ENCODE data around the gene BPHL. TPM values are rescaled to one million over a fixed set of nuclear protein-coding genes. Genes with fewer than 3 reads are reported as not detected.
A peak's percentile ranks its signal among the peaks of the same experiment; 100 is the strongest.

The BPHL gene
- total RNA-seq, 1 experiment from 2014 or later: 36.3 TPM

DNA sequence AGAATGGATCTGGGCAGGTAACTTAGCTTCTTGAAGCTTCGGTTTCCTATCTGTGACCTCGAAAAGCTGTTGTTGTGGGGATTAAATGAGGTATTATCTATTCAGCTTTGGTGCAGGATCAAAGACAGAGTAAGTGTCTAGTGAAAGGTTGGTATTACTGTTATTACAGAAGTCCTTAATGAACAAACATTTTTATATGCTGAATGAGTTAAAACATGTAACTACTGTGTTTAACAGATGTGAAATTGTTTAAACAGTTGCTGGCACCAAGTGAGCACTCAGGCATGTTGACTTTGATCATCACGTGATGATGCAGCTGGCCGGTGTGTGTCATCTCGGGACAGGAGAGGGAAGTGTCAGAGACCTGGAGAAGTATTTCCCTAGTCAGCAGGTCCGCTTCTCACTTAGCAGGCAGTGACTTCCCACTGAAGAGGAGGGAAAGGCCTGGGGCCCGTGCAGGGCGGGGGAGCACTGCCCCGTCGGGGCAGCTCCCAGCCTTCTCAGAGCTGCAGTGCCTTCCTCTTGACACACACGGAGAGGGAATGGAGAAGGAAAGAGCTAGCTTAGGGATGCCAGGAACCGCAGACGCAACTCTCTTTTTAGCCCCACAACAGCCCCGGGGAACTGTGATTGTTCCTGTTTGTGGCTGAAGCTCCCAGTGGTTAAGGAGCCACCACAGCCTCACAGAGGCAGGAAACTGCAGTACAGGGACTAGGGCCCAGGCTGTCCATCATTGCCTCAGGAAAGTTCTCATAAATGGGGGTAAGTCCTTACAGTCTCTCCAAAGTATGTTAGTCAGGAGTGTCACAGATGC is 20.8 kb downstream of the BPHL start:
- CTCF ChIA-PET: no interaction called here
- in situ Hi-C loops (cut with HindIII; ENCODE audit: low pct_unique_long_range_greater_than_20kb, low sequenced_read_pairs) (no loop called here), intact Hi-C loops (cut with micrococcal nuclease; ENCODE audit: unreplicated experiment) (no loop called here)
- peak; percentile 42; the same call in 1 of the 2 replicates for ATAC-seq
- no peak overlapping the region for H3K27ac ChIP-seq (ENCODE audit: low read length)
- H3K36me3 ChIP-seq (ENCODE audit: control insufficient read depth, insufficient read depth, low read length): no peaks in the 10 kb centered on the region; the same call in none of the 2 replicates
- TSS peak; percentile 30 for BruUV-seq (replicated peaks)
- no peak for DNase-seq (ENCODE audit: low read depth, low spot score)
- POLR2A ChIA-PET: no interaction called here
- H3K4me1 ChIP-seq (ENCODE audit: control insufficient read depth, insufficient read depth, low read length): no peaks in the 10 kb centered on the region
- no peak overlapping the region for H3K4me3 ChIP-seq (ENCODE audit: low read depth in 2 of 2, low read length in 2 of 2)
- no peaks in the 10 kb centered on the region for H3K9me3 ChIP-seq (ENCODE audit: control insufficient read depth, insufficient read depth, low read depth, low read length)
- TF ChIP-seq CTCF (IDR thresholded peaks at IDR 0.05) (no peak), TCF7L2 (IDR thresholded peaks at IDR 0.05; ENCODE audit: low read depth, low read length) (no peak), SIN3A (IDR thresholded peaks at IDR 0.05; ENCODE audit: borderline replicate concordance, insufficient read depth, low read depth, low read length) (no peak), POLR2AphosphoS5 (IDR thresholded peaks at IDR 0.05; ENCODE audit: low read depth, low read length) (no peak)
- TF ChIP-seq, protein P1, sequence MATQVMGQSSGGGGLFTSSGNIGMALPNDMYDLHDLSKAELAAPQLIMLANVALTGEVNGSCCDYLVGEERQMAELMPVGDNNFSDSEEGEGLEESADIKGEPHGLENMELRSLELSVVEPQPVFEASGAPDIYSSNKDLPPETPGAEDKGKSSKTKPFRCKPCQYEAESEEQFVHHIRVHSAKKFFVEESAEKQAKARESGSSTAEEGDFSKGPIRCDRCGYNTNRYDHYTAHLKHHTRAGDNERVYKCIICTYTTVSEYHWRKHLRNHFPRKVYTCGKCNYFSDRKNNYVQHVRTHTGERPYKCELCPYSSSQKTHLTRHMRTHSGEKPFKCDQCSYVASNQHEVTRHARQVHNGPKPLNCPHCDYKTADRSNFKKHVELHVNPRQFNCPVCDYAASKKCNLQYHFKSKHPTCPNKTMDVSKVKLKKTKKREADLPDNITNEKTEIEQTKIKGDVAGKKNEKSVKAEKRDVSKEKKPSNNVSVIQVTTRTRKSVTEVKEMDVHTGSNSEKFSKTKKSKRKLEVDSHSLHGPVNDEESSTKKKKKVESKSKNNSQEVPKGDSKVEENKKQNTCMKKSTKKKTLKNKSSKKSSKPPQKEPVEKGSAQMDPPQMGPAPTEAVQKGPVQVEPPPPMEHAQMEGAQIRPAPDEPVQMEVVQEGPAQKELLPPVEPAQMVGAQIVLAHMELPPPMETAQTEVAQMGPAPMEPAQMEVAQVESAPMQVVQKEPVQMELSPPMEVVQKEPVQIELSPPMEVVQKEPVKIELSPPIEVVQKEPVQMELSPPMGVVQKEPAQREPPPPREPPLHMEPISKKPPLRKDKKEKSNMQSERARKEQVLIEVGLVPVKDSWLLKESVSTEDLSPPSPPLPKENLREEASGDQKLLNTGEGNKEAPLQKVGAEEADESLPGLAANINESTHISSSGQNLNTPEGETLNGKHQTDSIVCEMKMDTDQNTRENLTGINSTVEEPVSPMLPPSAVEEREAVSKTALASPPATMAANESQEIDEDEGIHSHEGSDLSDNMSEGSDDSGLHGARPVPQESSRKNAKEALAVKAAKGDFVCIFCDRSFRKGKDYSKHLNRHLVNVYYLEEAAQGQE (IDR thresholded peaks at IDR 0.05; ENCODE audit: insufficient read depth in 1 of 2, low read depth in 2 of 2, low read length in 1 of 2): no peak
- H3K27me3 ChIP-seq (ENCODE audit: control insufficient read depth, insufficient read depth, low read length): no peaks in the 10 kb centered on the region

- in situ Hi-C loops (cut with HindIII; ENCODE audit: low pct_unique_long_range_greater_than_20kb, low sequenced_read_pairs) (no loop called here), intact Hi-C loops (cut with micrococcal nuclease; ENCODE audit: unreplicated experiment) (no loop called here)
- Histone ChIP-seq H3K4me3 (ENCODE audit: low read depth in 2 of 2, low read length in 2 of 2) (no peak overlapping the region), H3K9me3 (ENCODE audit: control insufficient read depth, insufficient read depth, low read depth, low read length) (no peaks in the 10 kb centered on the region), H3K27me3 (ENCODE audit: control insufficient read depth, insufficient read depth, low read length) (no peaks in the 10 kb centered on the region), H3K36me3 (ENCODE audit: control insufficient read depth, insufficient read depth, low read length) (no peaks in the 10 kb centered on the region; the same call in none of the 2 replicates), H3K4me1 (ENCODE audit: control insufficient read depth, insufficient read depth, low read length) (no peaks in the 10 kb centered on the region), H3K27ac (ENCODE audit: low read length) (no peak overlapping the region)
- CTCF ChIA-PET: no interaction called here
- TF ChIP-seq, protein P1 (IDR thresholded peaks at IDR 0.05; ENCODE audit: insufficient read depth in 1 of 2, low read depth in 2 of 2, low read length in 1 of 2): no peak
- TF ChIP-seq CTCF (IDR thresholded peaks at IDR 0.05) (no peak), TCF7L2 (IDR thresholded peaks at IDR 0.05; ENCODE audit: low read depth, low read length) (no peak), POLR2AphosphoS5 (IDR thresholded peaks at IDR 0.05; ENCODE audit: low read depth, low read length) (no peak), SIN3A (IDR thresholded peaks at IDR 0.05; ENCODE audit: borderline replicate concordance, insufficient read depth, low read depth, low read length) (no peak)
- DNase-seq (ENCODE audit: low read depth, low spot score): no peak
- no peak for ATAC-seq
- POLR2A ChIA-PET: no interaction called here
- BruUV-seq (replicated peaks): no TSS peak
Measured at GRCh38 chr6:3140201-3140600, 21.7 kb downstream of the BPHL start.

Measured in Panc1 (cell line).